ENCODE measurements around the gene HOXD12.

HOXD12 gene

GRCh38 chr2:176112375-176113302, 13.0 kb downstream of the HOXD12 start:
- H3K27me3 ChIP-seq (ENCODE audit: control insufficient read depth, low read length): peaks cover 22% of the 10 kb centered on the region
- no peak overlapping the region for H3K27ac ChIP-seq (ENCODE audit: low read depth, low read length)
- no peak overlapping the region for H3K4me3 ChIP-seq (ENCODE audit: low read length)
- no peaks in the 10 kb centered on the region for H3F3A ChIP-seq (ENCODE audit: control insufficient read depth, insufficient read depth)
- H3K4me1 ChIP-seq (ENCODE audit: control insufficient read depth, low read length): no peaks in the 10 kb centered on the region
- H3K36me3 ChIP-seq (ENCODE audit: control insufficient read depth, low read length): no peaks in the 10 kb centered on the region
- H4K20me1 ChIP-seq (ENCODE audit: control insufficient read depth, insufficient read depth, low read depth, low read length): no peaks in the 10 kb centered on the region
- no peak for TF ChIP-seq CTCF (IDR thresholded peaks at IDR 0.05; ENCODE audit: low read depth, low read length, poor library complexity, severe bottlenecking)
- no peak for TF ChIP-seq EZH2phosphoT487 (IDR thresholded peaks at IDR 0.05; ENCODE audit: borderline replicate concordance, low read length)
- no peak overlapping the region for H3K4me2 ChIP-seq (ENCODE audit: low read length)
- H3K79me2 ChIP-seq (ENCODE audit: control insufficient read depth, low read length): no peaks in the 10 kb centered on the region
- H3K9me3 ChIP-seq (ENCODE audit: control insufficient read depth, insufficient read depth, low read length): no peaks in the 10 kb centered on the region
- no peaks in the 10 kb centered on the region for H3K9me2 ChIP-seq (replicated peaks; ENCODE audit: control insufficient read depth, low read length)

GRCh38 chr2:176114120-176114929, 14.7 kb downstream of the HOXD12 start:
- Histone ChIP-seq H3K4me2 (ENCODE audit: low read length) (no peak overlapping the region), H3K79me2 (ENCODE audit: control insufficient read depth, low read length) (no peaks in the 10 kb centered on the region), H3K36me3 (ENCODE audit: control insufficient read depth, low read length) (no peaks in the 10 kb centered on the region), H3K9me3 (ENCODE audit: control insufficient read depth, insufficient read depth, low read length) (no peaks in the 10 kb centered on the region), H3K4me1 (ENCODE audit: control insufficient read depth, low read length) (no peaks in the 10 kb centered on the region), H3K27ac (ENCODE audit: low read depth, low read length) (no peak overlapping the region), H3K9me2 (replicated peaks; ENCODE audit: control insufficient read depth, low read length) (no peaks in the 10 kb centered on the region), H3K27me3 (ENCODE audit: control insufficient read depth, low read length) (peaks cover 22% of the 10 kb centered on the region), H3K4me3 (ENCODE audit: low read length) (no peak overlapping the region), H4K20me1 (ENCODE audit: control insufficient read depth, insufficient read depth, low read depth, low read length) (no peaks in the 10 kb centered on the region), H3F3A (ENCODE audit: control insufficient read depth, insufficient read depth) (no peaks in the 10 kb centered on the region)
- TF ChIP-seq EZH2phosphoT487 (IDR thresholded peaks at IDR 0.05; ENCODE audit: borderline replicate concordance, low read length): no peak
- no peak for TF ChIP-seq CTCF (IDR thresholded peaks at IDR 0.05; ENCODE audit: low read depth, low read length, poor library complexity, severe bottlenecking)

GRCh38 chr2:176114930-176115625, 15.5 kb downstream of the HOXD12 start:
- no peak overlapping the region for H3K4me2 ChIP-seq (ENCODE audit: low read length)
- TF ChIP-seq CTCF (IDR thresholded peaks at IDR 0.05; ENCODE audit: low read depth, low read length, poor library complexity, severe bottlenecking) (no peak), EZH2phosphoT487 (IDR thresholded peaks at IDR 0.05; ENCODE audit: borderline replicate concordance, low read length) (no peak)
- H3K27me3 ChIP-seq (ENCODE audit: control insufficient read depth, low read length): peaks cover 22% of the 10 kb centered on the region
- H3K36me3 ChIP-seq (ENCODE audit: control insufficient read depth, low read length): no peaks in the 10 kb centered on the region
- H3K27ac ChIP-seq (ENCODE audit: low read depth, low read length): no peak overlapping the region
- no peaks in the 10 kb centered on the region for H3K4me1 ChIP-seq (ENCODE audit: control insufficient read depth, low read length)
- H3K4me3 ChIP-seq (ENCODE audit: low read length): no peak overlapping the region
- no peaks in the 10 kb centered on the region for H3K79me2 ChIP-seq (ENCODE audit: control insufficient read depth, low read length)
- no peaks in the 10 kb centered on the region for H3K9me2 ChIP-seq (replicated peaks; ENCODE audit: control insufficient read depth, low read length)
- no peaks in the 10 kb centered on the region for H4K20me1 ChIP-seq (ENCODE audit: control insufficient read depth, insufficient read depth, low read depth, low read length)
- H3K9me3 ChIP-seq (ENCODE audit: control insufficient read depth, insufficient read depth, low read length): no peaks in the 10 kb centered on the region
- H3F3A ChIP-seq (ENCODE audit: control insufficient read depth, insufficient read depth): no peaks in the 10 kb centered on the region

Data from DOHH2 (cell line).